GM19351 (cell line): ENCODE data around the gene TSR3.

ENCODE experiments used
- ATAC-seq: cut with Tn5 transposase; IDR thresholded peaks from one replicate; pipeline ENCODE4 v1.9.1; 2021; ENCODE audit warnings: mild to moderate bottlenecking, moderate library complexity; ENCODE audit not compliant: unreplicated experiment

The TSR3 gene

GRCh38 chr16:1311212-1311737 lies 40.4 kb downstream of the TSR3 start:
- ATAC-seq = no peak

DNA sequence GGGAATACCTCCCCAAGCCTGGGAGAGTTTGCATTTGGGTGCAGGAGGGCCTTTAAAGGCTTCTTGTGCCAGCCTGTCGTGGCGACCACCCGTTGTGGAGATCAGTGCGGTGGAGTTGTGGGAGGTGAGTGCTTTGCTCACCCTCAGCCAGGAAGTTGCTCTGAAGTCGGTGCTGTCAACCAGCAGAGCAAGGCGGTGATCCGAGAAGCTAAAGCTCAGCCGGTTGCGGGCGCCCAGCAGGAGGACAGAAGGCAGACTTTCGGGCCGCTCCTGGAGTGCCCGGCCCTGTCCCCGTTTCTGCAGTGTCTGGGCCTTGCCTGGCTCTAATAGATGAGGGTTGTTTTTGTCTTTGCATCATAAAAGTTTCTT lies 40.9 kb downstream of the TSR3 start:
- ATAC-seq = no peak

GRCh38 chr16:1309888-1310831 lies 41.5 kb downstream of the TSR3 start:
- ATAC-seq = no peak

DNA sequence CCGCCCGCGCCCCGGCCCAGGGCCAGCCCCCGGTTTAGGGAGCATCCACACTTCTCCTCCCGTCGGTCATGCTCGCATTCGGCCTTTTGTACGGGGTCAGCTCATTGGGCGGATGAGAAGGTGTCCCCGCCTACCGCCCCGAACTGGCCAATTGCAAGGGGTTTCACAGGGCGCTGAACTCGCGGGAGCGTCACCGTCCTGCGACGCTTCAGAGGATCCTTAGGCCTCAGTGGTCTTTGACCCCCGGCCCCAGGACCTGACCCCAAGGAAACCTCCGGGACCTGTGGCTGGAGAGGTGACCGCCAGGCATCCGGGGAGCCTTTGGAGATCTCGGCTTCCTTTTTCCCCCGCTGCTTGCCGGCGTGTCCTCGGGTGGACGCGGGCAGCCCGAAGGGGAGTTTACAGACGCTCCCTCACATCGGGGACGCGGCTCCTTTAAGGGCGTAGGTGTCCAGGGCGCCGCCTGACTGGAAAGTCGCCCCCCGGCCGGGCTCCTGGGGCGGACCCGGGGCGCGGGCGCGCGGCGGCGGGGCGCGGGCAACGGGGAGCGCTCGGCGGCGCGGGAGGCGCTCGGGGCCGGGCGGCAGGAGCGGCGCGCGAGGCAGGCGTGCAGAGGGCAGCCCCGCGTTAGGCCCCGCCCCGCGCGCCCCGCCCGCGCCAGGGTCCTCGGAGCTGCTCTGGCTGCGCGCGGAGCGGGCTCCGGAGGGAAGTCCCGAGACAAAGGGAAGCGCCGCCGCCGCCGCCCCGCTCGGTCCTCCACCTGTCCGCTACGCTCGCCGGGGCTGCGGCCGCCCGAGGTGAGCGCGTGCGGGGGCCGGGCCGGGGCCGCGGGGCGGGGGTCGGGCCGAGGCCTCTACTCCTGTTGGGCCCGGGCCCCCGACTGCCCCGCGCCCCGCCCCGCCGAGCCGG lies 42.4 kb downstream of the TSR3 start, which contains the start of gene UBE2I:
Gene UBE2I, plus strand, starts transcription at position 660 of the 909 bp plus-strand sequence. CDS start 4,395 bp downstream, outside the sequence.
- ATAC-seq = peak; percentile 48

GRCh38 chr16:1308036-1308976 lies 43.4 kb downstream of the TSR3 start:
- peak; percentile 17 for ATAC-seq

- ATAC-seq = no peak
These were observed 45.3 kb downstream of the TSR3 start for GRCh38 chr16:1306334-1306733.

- ATAC-seq = no peak
These were observed 45.9 kb downstream of the TSR3 start for GRCh38 chr16:1305823-1306222.

DNA sequence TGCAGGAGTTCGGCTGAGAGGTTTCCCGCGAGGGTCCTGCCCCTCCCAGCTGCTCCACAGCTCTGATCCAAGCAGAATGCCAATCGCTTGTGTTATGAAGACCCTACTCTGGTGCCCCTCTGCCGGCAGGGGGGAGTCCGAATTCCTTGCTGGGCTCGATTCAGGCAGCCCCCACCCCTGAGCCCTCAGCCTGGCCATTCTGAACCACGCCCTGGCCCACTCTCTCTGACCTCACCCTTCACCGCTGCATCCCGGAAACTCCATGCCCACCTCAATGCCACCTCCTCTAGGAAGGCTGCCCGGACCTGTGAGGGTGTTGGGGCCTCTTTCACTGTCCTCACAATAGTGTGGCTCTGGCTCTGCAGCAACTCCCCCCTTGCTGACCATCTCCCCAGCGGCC lies 50.1 kb downstream of the TSR3 start:
- no peak for ATAC-seq

- ATAC-seq = no peak
These were observed 50.8 kb downstream of the TSR3 start for GRCh38 chr16:1300664-1301476.

GRCh38 chr16:1299868-1300203 lies 51.8 kb downstream of the TSR3 start:
- no peak for ATAC-seq
